ENCODE measurements around the gene ETV6.

Gene ETV6

GRCh38 chr12:11684811-11685210 lies 35.3 kb downstream of the ETV6 start:
- no peak for DNase-seq

GRCh38 chr12:11685316-11685715 lies 35.8 kb downstream of the ETV6 start:
- DNase-seq: no peak
- in situ Hi-C loops (cut with HindIII; ENCODE audit: low pct_ligation_motif_present, low pct_unique_long_range_greater_than_20kb, low sequenced_read_pairs): no loop called here

More at GRCh38 chr12:11684811-11685210, 35.3 kb downstream of the ETV6 start:
- in situ Hi-C loops (cut with HindIII; ENCODE audit: low pct_ligation_motif_present, low pct_unique_long_range_greater_than_20kb, low sequenced_read_pairs): no loop called here

GRCh38 chr12:11685716-11686115 lies 36.2 kb downstream of the ETV6 start:
- in situ Hi-C loops (cut with HindIII; ENCODE audit: low pct_ligation_motif_present, low pct_unique_long_range_greater_than_20kb, low sequenced_read_pairs): no loop called here
- no peak for DNase-seq

GRCh38 chr12:11686120-11686519 lies 36.6 kb downstream of the ETV6 start:
- in situ Hi-C loops (cut with HindIII; ENCODE audit: low pct_ligation_motif_present, low pct_unique_long_range_greater_than_20kb, low sequenced_read_pairs): no loop called here
- DNase-seq: no peak

- no peak for DNase-seq
- in situ Hi-C loops (cut with HindIII; ENCODE audit: low pct_ligation_motif_present, low pct_unique_long_range_greater_than_20kb, low sequenced_read_pairs): no loop called here
Measured at GRCh38 chr12:11687528-11687927, 38.1 kb downstream of the ETV6 start.

GRCh38 chr12:11688379-11688778 lies 38.9 kb downstream of the ETV6 start:
- DNase-seq: no peak
- in situ Hi-C loops (cut with HindIII; ENCODE audit: low pct_ligation_motif_present, low pct_unique_long_range_greater_than_20kb, low sequenced_read_pairs): no loop called here

- in situ Hi-C loops (cut with HindIII; ENCODE audit: low pct_ligation_motif_present, low pct_unique_long_range_greater_than_20kb, low sequenced_read_pairs): no loop called here
- DNase-seq: no peak
Measured at GRCh38 chr12:11688831-11689230, 39.4 kb downstream of the ETV6 start.

GRCh38 chr12:11689591-11690186 lies 40.2 kb downstream of the ETV6 start:
- no peak for DNase-seq
- in situ Hi-C loops (cut with HindIII; ENCODE audit: low pct_ligation_motif_present, low pct_unique_long_range_greater_than_20kb, low sequenced_read_pairs): no loop called here

GRCh38 chr12:11693067-11693466 lies 43.6 kb downstream of the ETV6 start:
- in situ Hi-C loops (cut with HindIII; ENCODE audit: low pct_ligation_motif_present, low pct_unique_long_range_greater_than_20kb, low sequenced_read_pairs): no loop called here

GRCh38 chr12:11693601-11694000 lies 44.1 kb downstream of the ETV6 start:
- no peak for DNase-seq
- in situ Hi-C loops (cut with HindIII; ENCODE audit: low pct_ligation_motif_present, low pct_unique_long_range_greater_than_20kb, low sequenced_read_pairs): no loop called here

More at GRCh38 chr12:11693067-11693466, 43.6 kb downstream of the ETV6 start:
- DNase-seq: no peak

GRCh38 chr12:11694528-11694927 lies 45.1 kb downstream of the ETV6 start:
- in situ Hi-C loops (cut with HindIII; ENCODE audit: low pct_ligation_motif_present, low pct_unique_long_range_greater_than_20kb, low sequenced_read_pairs): no loop called here
- DNase-seq: no peak

GRCh38 chr12:11695321-11695720 lies 45.8 kb downstream of the ETV6 start:
- no peak for DNase-seq
- in situ Hi-C loops (cut with HindIII; ENCODE audit: low pct_ligation_motif_present, low pct_unique_long_range_greater_than_20kb, low sequenced_read_pairs): no loop called here

GRCh38 chr12:11696084-11696483 lies 46.6 kb downstream of the ETV6 start:
- DNase-seq: no peak
- in situ Hi-C loops (cut with HindIII; ENCODE audit: low pct_ligation_motif_present, low pct_unique_long_range_greater_than_20kb, low sequenced_read_pairs): no loop called here

- in situ Hi-C loops (cut with HindIII; ENCODE audit: low pct_ligation_motif_present, low pct_unique_long_range_greater_than_20kb, low sequenced_read_pairs): no loop called here
- no peak for DNase-seq
Measured at GRCh38 chr12:11697131-11697530, 47.7 kb downstream of the ETV6 start.

GRCh38 chr12:11697670-11698387 lies 48.4 kb downstream of the ETV6 start:
- in situ Hi-C loops (cut with HindIII; ENCODE audit: low pct_ligation_motif_present, low pct_unique_long_range_greater_than_20kb, low sequenced_read_pairs): no loop called here
- no peak for DNase-seq

- no peak for DNase-seq
- in situ Hi-C loops (cut with HindIII; ENCODE audit: low pct_ligation_motif_present, low pct_unique_long_range_greater_than_20kb, low sequenced_read_pairs): no loop called here
Measured at GRCh38 chr12:11698729-11699128, 49.3 kb downstream of the ETV6 start.

GRCh38 chr12:11701433-11701832 lies 52.0 kb downstream of the ETV6 start:
- DNase-seq: no peak
- in situ Hi-C loops (cut with HindIII; ENCODE audit: low pct_ligation_motif_present, low pct_unique_long_range_greater_than_20kb, low sequenced_read_pairs): no loop called here

GRCh38 chr12:11702959-11703358 lies 53.5 kb downstream of the ETV6 start:
- in situ Hi-C loops (cut with HindIII; ENCODE audit: low pct_ligation_motif_present, low pct_unique_long_range_greater_than_20kb, low sequenced_read_pairs): no loop called here
- DNase-seq: no peak

- no peak for DNase-seq
- in situ Hi-C loops (cut with HindIII; ENCODE audit: low pct_ligation_motif_present, low pct_unique_long_range_greater_than_20kb, low sequenced_read_pairs): no loop called here
Measured at GRCh38 chr12:11703378-11703777, 53.9 kb downstream of the ETV6 start.

GRCh38 chr12:11704089-11704488 lies 54.6 kb downstream of the ETV6 start:
- no peak for DNase-seq

More at GRCh38 chr12:11704089-11704488, 54.6 kb downstream of the ETV6 start:
- in situ Hi-C loops (cut with HindIII; ENCODE audit: low pct_ligation_motif_present, low pct_unique_long_range_greater_than_20kb, low sequenced_read_pairs): no loop called here

Data from ACHN (cell line).